NCI-H446 treated with DMSO at 0.1 percent for 48 hours (cell line): ENCODE results near the gene FOXD4L3.
"Not testable (repeated sequence)": the region's sequence is repeated elsewhere in the genome, so short reads cannot be mapped to it uniquely, and the experiment has no call there.

Experiments used
- DNase-seq: peaks from one replicate; lab custom pipeline; 2025; lab: John Stamatoyannopoulos, UW

Gene FOXD4L3

GRCh38 chr9:68351689-68352088 lies 49.0 kb downstream of the FOXD4L3 start:
- not testable (repeated sequence) for DNase-seq
